ENCODE measurements around the gene GSN. TPM values are rescaled to one million over a fixed set of nuclear protein-coding genes. Genes with fewer than 3 reads are reported as not detected.

The GSN gene
- total and polyA plus RNA-seq, 2 donors (not counting 1 experiment from before 2014, with no cell fraction given), result 38.4 to 45.4 TPM

DNA sequence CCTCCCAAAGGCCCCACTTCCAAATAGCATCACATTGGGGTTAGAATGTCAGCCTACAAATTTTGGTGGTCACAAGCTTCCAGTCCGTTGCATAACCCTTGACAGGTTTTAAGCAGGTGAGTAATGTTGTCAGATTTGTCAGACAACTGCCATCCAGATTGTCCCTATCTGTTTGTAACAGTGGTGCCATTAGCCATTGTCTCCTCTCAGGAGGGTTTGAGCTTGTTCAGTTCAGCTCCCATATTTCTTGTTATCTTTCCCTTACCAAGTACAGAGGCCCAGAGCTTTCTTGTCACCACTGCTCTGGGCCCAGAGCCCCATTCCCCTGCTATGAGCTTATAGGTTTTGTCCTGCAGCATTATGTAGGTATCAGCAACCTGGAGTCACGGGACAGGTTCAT lies 14.8 kb upstream of the GSN start:
- H3K4me2 ChIP-seq (replicated peaks; ENCODE audit: low read depth, low read length, poor library complexity, severe bottlenecking), result no peak overlapping the region
- intact Hi-C loops (cut with micrococcal nuclease), result no loop called here
- no peaks in the 10 kb centered on the region for H3K27me3 Mint-ChIP-seq
- H3K4me1 ChIP-seq (ENCODE audit: control insufficient read depth in 2 of 2, insufficient read depth in 2 of 2, low read length in 2 of 2), result peaks cover 17 to 30% of the 10 kb centered on the region in 2 donors
- H3K9me3 ChIP-seq (ENCODE audit: control extremely low read depth in 1 of 3, control insufficient read depth in 2 of 3, insufficient read depth in 1 of 3, low read length in 2 of 3), result no peaks in the 10 kb centered on the region
- DNase-seq (no peak), ATAC-seq (ENCODE audit: low read depth) (no peak)
- peaks cover 2% of the 10 kb centered on the region for H3K9me3 Mint-ChIP-seq (ENCODE audit: insufficient read depth)
- H3K27ac ChIP-seq (ENCODE audit: low read length in 2 of 2), result no peak overlapping the region
- peaks cover 30% of the 10 kb centered on the region for H3K4me1 Mint-ChIP-seq
- H3K9ac ChIP-seq (ENCODE audit: low read length), result no peak overlapping the region
- TF ChIP-seq, protein P1, sequence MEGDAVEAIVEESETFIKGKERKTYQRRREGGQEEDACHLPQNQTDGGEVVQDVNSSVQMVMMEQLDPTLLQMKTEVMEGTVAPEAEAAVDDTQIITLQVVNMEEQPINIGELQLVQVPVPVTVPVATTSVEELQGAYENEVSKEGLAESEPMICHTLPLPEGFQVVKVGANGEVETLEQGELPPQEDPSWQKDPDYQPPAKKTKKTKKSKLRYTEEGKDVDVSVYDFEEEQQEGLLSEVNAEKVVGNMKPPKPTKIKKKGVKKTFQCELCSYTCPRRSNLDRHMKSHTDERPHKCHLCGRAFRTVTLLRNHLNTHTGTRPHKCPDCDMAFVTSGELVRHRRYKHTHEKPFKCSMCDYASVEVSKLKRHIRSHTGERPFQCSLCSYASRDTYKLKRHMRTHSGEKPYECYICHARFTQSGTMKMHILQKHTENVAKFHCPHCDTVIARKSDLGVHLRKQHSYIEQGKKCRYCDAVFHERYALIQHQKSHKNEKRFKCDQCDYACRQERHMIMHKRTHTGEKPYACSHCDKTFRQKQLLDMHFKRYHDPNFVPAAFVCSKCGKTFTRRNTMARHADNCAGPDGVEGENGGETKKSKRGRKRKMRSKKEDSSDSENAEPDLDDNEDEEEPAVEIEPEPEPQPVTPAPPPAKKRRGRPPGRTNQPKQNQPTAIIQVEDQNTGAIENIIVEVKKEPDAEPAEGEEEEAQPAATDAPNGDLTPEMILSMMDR (IDR thresholded peaks at IDR 0.05), result no peak
- TF ChIP-seq EZH2 (IDR thresholded peaks at IDR 0.05; ENCODE audit: borderline replicate concordance, insufficient read depth, low read depth, low read length, poor library complexity, severe bottlenecking), result no peak
- no peak overlapping the region for H3K4me3 Mint-ChIP-seq
- H3K27ac Mint-ChIP-seq, result no peak overlapping the region
- H3K27me3 ChIP-seq (replicated peaks in 1 of 4; ENCODE audit: control extremely low read depth in 1 of 4, control insufficient read depth in 3 of 4, insufficient read depth in 4 of 4, low read length in 3 of 4), result no peaks in the 10 kb centered on the region
- no peaks in the 10 kb centered on the region for H3K36me3 ChIP-seq (replicated peaks in 1 of 2; ENCODE audit: control extremely low read depth in 1 of 2, control insufficient read depth in 1 of 2, extremely low read depth in 1 of 2, insufficient read depth in 2 of 2, low read length in 1 of 2)
- no peaks in the 10 kb centered on the region for H4K20me1 ChIP-seq (ENCODE audit: control insufficient read depth, insufficient read depth, low read length, poor library complexity, severe bottlenecking)
- H2AFZ ChIP-seq (ENCODE audit: insufficient read depth, low read depth, low read length, poor library complexity, severe bottlenecking), result no peak overlapping the region
- ChIA-PET POLR2A (interaction anchor here (0.5 kb wide), 1 partner anchor 45 kb away, joined by 3 read pairs; no protein-coding TSS in a partner anchor), CTCF (interaction anchor here (1.0 to 1.4 kb wide), 2 partner anchors 15 to 40 kb away, joined by 3 read pairs; partner anchors contain the start of gene GSN)
- WGBS (ENCODE audit: insufficient coverage), result 100% methylated on average over 2 of the region's 2 CpGs
- no peak overlapping the region for H3K4me3 ChIP-seq (ENCODE audit: control extremely low read depth in 1 of 5, extremely low read depth in 1 of 5, insufficient read depth in 1 of 5, low read depth in 2 of 5, low read length in 4 of 5)
- H3K79me2 ChIP-seq (ENCODE audit: control insufficient read depth, insufficient read depth, low read length), result no peaks in the 10 kb centered on the region

DNA sequence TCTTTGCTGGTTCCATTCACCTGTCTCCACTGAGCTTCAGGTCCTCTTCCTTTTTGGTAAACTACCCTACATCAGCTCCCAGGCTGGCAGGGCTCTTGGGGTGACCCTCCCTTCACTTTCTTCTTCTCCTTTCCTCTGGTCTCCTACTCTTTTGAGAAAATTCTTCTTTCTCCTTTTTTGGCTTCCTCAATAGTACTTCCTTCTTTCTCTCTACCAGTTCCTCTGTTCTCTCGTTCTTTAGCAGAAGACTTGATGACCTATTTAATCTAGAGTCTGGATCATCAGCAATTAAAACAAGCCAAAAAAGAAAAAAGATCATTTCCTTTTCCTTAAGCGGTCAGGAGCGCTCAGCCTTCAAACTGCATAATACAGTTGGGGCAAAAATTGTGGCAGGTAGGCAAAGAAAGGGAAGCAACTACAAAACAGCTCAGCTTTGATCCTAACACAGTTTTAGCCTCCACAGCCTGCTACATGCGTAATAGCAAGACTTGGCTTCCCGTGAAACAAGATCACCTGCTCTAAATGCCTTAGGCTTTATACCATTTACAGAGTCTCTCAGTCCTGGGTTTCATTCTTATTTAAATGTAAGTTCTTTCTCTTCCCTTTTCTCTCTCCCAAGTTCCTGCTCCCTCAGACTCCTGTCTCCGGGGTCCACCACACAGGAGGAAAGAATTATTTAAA lies 14.0 kb upstream of the GSN start:
- peak overlapping the region in 1 of 2 donors; percentile 11 for H3K27ac ChIP-seq (ENCODE audit: low read length in 2 of 2)
- TF ChIP-seq EZH2 (IDR thresholded peaks at IDR 0.05; ENCODE audit: borderline replicate concordance, insufficient read depth, low read depth, low read length, poor library complexity, severe bottlenecking), result no peak
- TF ChIP-seq, protein P1 (IDR thresholded peaks at IDR 0.05), result no peak
- H3K27me3 ChIP-seq (replicated peaks in 1 of 4; ENCODE audit: control extremely low read depth in 1 of 4, control insufficient read depth in 3 of 4, insufficient read depth in 4 of 4, low read length in 3 of 4), result no peaks in the 10 kb centered on the region
- no peaks in the 10 kb centered on the region for H3K9me3 ChIP-seq (ENCODE audit: control extremely low read depth in 1 of 3, control insufficient read depth in 2 of 3, insufficient read depth in 1 of 3, low read length in 2 of 3)
- ChIA-PET CTCF (interaction anchor here (1.4 to 1.7 kb wide), 2 partner anchors 14 to 66 kb away, joined by 3 to 5 read pairs; partner anchors contain the start of gene GSN), POLR2A (interaction anchor here (0.5 kb wide), 1 partner anchor 46 kb away, joined by 3 read pairs; no protein-coding TSS in a partner anchor)
- H2AFZ ChIP-seq (ENCODE audit: insufficient read depth, low read depth, low read length, poor library complexity, severe bottlenecking), result no peak overlapping the region
- H3K4me3 Mint-ChIP-seq, result no peak overlapping the region
- intact Hi-C loops (cut with micrococcal nuclease), result no loop called here
- ATAC-seq (ENCODE audit: low read depth), result no peak
- H3K36me3 ChIP-seq (replicated peaks in 1 of 2; ENCODE audit: control extremely low read depth in 1 of 2, control insufficient read depth in 1 of 2, extremely low read depth in 1 of 2, insufficient read depth in 2 of 2, low read length in 1 of 2), result no peaks in the 10 kb centered on the region
- 7% methylated on average over 2 of the region's 6 CpGs for WGBS (ENCODE audit: insufficient coverage)
- peaks cover 17 to 30% of the 10 kb centered on the region in 2 donors for H3K4me1 ChIP-seq (ENCODE audit: control insufficient read depth in 2 of 2, insufficient read depth in 2 of 2, low read length in 2 of 2)
- peaks cover under 1% of the 10 kb centered on the region for H3K9me3 Mint-ChIP-seq (ENCODE audit: insufficient read depth)
- no peaks in the 10 kb centered on the region for H3K79me2 ChIP-seq (ENCODE audit: control insufficient read depth, insufficient read depth, low read length)
- H4K20me1 ChIP-seq (ENCODE audit: control insufficient read depth, insufficient read depth, low read length, poor library complexity, severe bottlenecking), result no peaks in the 10 kb centered on the region
- H3K27me3 Mint-ChIP-seq, result no peaks in the 10 kb centered on the region
- no peak overlapping the region for H3K9ac ChIP-seq (ENCODE audit: low read length)
- H3K4me3 ChIP-seq (ENCODE audit: control extremely low read depth in 1 of 5, extremely low read depth in 1 of 5, insufficient read depth in 1 of 5, low read depth in 2 of 5, low read length in 4 of 5), result no peak overlapping the region
- DNase-seq, result no peak
- peaks cover 25% of the 10 kb centered on the region for H3K4me1 Mint-ChIP-seq
- H3K27ac Mint-ChIP-seq, result no peak overlapping the region
- H3K4me2 ChIP-seq (replicated peaks; ENCODE audit: low read depth, low read length, poor library complexity, severe bottlenecking), result peak overlapping the region; percentile 4
